ENCODE results near the gene PHC2.

Gene PHC2

DNA sequence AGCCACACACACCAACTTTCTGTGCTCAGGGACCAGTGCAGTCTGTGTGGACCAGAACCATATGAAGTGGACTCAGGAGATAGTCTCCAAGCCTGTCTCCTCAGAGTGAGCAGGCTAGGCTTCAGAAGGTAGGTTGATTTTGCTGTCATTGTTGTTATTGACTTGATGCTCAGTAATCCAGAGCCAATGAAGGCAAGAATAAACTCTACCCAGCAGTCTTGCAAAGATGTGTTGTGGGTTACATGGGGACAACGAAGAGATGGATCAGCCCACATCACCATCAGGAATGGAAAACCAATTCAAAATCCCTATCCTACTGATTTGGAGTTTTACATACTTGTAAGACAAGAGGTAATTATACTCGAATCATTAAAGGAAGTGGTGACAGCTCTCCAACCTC, 37.4 kb downstream of the PHC2 start:
- no peak overlapping the region for H4K8ac ChIP-seq (ENCODE audit: low read depth, low read length)
- H4K5ac ChIP-seq (ENCODE audit: low read length): no peak overlapping the region
- no peaks in the 10 kb centered on the region for H3K36me3 ChIP-seq (ENCODE audit: control insufficient read depth, insufficient read depth, low read length)
- H2BK5ac ChIP-seq (ENCODE audit: low read length): no peak overlapping the region
- H3K23ac ChIP-seq (ENCODE audit: low read length): no peak overlapping the region
- WGBS (ENCODE audit: extremely low coverage, insufficient coverage, low lambda C conversion rate): no CpG with 5 or more reads among the region's 2 CpGs
- no peaks in the 10 kb centered on the region for H3K27me3 ChIP-seq (ENCODE audit: insufficient read depth, low read length, poor library complexity)
- H3K79me1 ChIP-seq (ENCODE audit: low read length): no peaks in the 10 kb centered on the region
- no peak overlapping the region for H3K4me3 ChIP-seq (ENCODE audit: low read length)
- no peak overlapping the region for H3K4ac ChIP-seq (ENCODE audit: low read depth, low read length)
- H3K9ac ChIP-seq (ENCODE audit: low read length): no peak overlapping the region
- H3K27ac ChIP-seq (ENCODE audit: low read depth, low read length): no peak overlapping the region
- H3K56ac ChIP-seq (ENCODE audit: low read length): no peak overlapping the region
- H2BK120ac ChIP-seq (ENCODE audit: low read depth, low read length): no peak overlapping the region
- H3K4me2 ChIP-seq (ENCODE audit: low read length): no peak overlapping the region
- no peaks in the 10 kb centered on the region for H3K79me2 ChIP-seq (ENCODE audit: control insufficient read depth, insufficient read depth, low read length)
- H3K18ac ChIP-seq (ENCODE audit: low read length): no peak overlapping the region
- no peak overlapping the region for H2AK5ac ChIP-seq (ENCODE audit: low read length)
- H2BK15ac ChIP-seq (replicated peaks; ENCODE audit: low read depth): no peak overlapping the region
- DNase-seq: no peak
- peaks cover 9% of the 10 kb centered on the region for H3K4me1 ChIP-seq (ENCODE audit: control insufficient read depth, low read depth, low read length)

DNA sequence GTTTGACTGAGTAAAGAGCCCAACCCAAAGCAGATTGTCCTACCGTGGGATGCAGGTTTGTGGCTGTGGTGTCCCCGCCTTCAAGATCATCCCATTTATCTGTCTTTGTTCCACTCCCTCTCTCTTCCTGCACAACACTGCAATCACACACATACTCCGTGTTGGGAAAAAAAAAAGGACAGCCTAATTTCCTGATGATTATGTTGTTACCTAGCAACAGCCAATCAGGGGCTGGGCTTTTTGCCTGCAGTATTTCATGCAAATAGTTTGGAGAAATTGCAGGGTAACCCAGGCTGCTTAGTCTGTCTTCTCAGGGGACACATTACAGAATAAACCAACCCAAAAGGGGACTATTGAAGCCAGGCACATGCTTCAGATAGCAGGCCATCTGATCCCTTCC, 38.3 kb downstream of the PHC2 start:
- WGBS (ENCODE audit: extremely low coverage, insufficient coverage, low lambda C conversion rate): no CpG with 5 or more reads among the region's 3 CpGs
- Histone ChIP-seq H3K4me3 (ENCODE audit: low read length) (no peak overlapping the region), H3K79me1 (ENCODE audit: low read length) (no peaks in the 10 kb centered on the region), H2BK15ac (replicated peaks; ENCODE audit: low read depth) (no peak overlapping the region), H3K56ac (ENCODE audit: low read length) (no peak overlapping the region), H3K79me2 (ENCODE audit: control insufficient read depth, insufficient read depth, low read length) (no peaks in the 10 kb centered on the region), H3K4me1 (ENCODE audit: control insufficient read depth, low read depth, low read length) (peaks cover 9% of the 10 kb centered on the region), H3K27me3 (ENCODE audit: insufficient read depth, low read length, poor library complexity) (no peaks in the 10 kb centered on the region), H4K5ac (ENCODE audit: low read length) (no peak overlapping the region), H3K23ac (ENCODE audit: low read length) (no peak overlapping the region), H3K4ac (ENCODE audit: low read depth, low read length) (no peak overlapping the region), H2BK5ac (ENCODE audit: low read length) (no peak overlapping the region), H3K4me2 (ENCODE audit: low read length) (no peak overlapping the region), H3K27ac (ENCODE audit: low read depth, low read length) (no peak overlapping the region), H2AK5ac (ENCODE audit: low read length) (no peak overlapping the region), H4K8ac (ENCODE audit: low read depth, low read length) (no peak overlapping the region), H3K9ac (ENCODE audit: low read length) (no peak overlapping the region), H3K36me3 (ENCODE audit: control insufficient read depth, insufficient read depth, low read length) (no peaks in the 10 kb centered on the region), H2BK120ac (ENCODE audit: low read depth, low read length) (no peak overlapping the region), H3K18ac (ENCODE audit: low read length) (no peak overlapping the region)
- peak; percentile 53 for DNase-seq

DNA sequence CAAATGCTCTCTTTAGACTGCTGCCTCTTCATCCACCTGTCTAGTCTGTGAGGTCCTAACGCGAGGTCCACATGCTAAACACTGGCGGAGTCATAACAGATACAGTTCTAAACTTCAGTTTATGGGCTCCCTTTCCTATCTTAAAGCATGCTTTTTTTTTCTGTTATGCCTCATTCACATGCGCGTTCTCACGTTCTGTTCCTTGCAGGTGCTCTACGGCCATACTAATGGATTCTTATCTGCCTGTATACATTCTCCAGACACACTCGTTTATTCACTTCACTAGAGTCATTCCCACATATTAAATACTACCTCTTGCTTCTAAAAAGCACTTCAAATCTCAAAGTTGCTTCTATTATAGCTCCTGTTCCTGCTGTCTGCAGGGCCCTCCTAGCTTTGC, 38.7 kb downstream of the PHC2 start:
- no peaks in the 10 kb centered on the region for H3K79me1 ChIP-seq (ENCODE audit: low read length)
- no peak overlapping the region for H3K4me3 ChIP-seq (ENCODE audit: low read length)

DNA sequence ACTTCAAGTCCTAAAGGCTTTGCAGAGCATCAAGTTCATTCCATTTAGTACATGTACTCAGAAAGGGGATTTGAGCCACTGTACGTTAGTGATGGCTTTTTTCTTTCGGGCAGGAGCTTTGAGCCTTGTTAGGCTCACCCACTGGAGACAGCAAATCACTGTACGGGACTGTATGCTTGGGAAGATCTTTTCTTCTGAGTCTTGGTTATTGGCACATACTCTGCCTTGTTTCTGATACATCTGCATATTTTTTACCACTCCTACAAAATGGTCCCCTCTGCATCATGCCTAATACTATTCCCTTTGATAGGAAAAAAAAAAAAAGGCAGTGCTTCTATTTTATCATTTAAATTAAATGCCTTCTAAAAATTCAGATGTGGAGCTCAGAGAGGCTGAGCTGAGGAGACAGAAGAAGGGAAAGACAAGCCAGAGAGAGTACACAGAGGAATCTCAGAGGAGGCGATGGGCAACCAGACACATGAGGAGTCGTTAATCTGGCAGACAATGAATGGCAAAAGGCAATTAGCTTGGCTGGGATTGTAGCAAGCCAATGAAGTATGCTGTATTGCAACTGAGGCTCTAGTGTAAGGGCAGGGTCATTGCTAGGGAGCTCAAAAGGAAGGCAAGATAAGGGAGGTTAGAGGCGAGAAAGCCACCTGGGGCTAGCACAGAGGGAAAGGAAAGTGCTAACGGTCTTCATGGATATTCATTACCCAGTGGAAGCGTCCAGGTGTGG, 39.4 kb downstream of the PHC2 start:
- Histone ChIP-seq H3K4me1 (ENCODE audit: control insufficient read depth, low read depth, low read length) (peaks cover 9% of the 10 kb centered on the region), H2BK120ac (ENCODE audit: low read depth, low read length) (no peak overlapping the region), H3K4me3 (ENCODE audit: low read length) (no peak overlapping the region)

More for the DNA sequence above, 38.7 kb downstream of the PHC2 start:
- Histone ChIP-seq H3K18ac (ENCODE audit: low read length) (no peak overlapping the region), H3K4ac (ENCODE audit: low read depth, low read length) (no peak overlapping the region), H3K4me2 (ENCODE audit: low read length) (no peak overlapping the region), H3K36me3 (ENCODE audit: control insufficient read depth, insufficient read depth, low read length) (no peaks in the 10 kb centered on the region), H3K56ac (ENCODE audit: low read length) (no peak overlapping the region), H3K4me1 (ENCODE audit: control insufficient read depth, low read depth, low read length) (peaks cover 9% of the 10 kb centered on the region), H2BK120ac (ENCODE audit: low read depth, low read length) (no peak overlapping the region), H3K27ac (ENCODE audit: low read depth, low read length) (no peak overlapping the region), H3K23ac (ENCODE audit: low read length) (no peak overlapping the region), H3K79me2 (ENCODE audit: control insufficient read depth, insufficient read depth, low read length) (no peaks in the 10 kb centered on the region), H4K8ac (ENCODE audit: low read depth, low read length) (no peak overlapping the region), H3K9ac (ENCODE audit: low read length) (no peak overlapping the region), H2BK15ac (replicated peaks; ENCODE audit: low read depth) (no peak overlapping the region), H4K5ac (ENCODE audit: low read length) (no peak overlapping the region), H2AK5ac (ENCODE audit: low read length) (no peak overlapping the region), H2BK5ac (ENCODE audit: low read length) (no peak overlapping the region), H3K27me3 (ENCODE audit: insufficient read depth, low read length, poor library complexity) (no peaks in the 10 kb centered on the region)
- no peak for DNase-seq
- no CpG with 5 or more reads among the region's 8 CpGs for WGBS (ENCODE audit: extremely low coverage, insufficient coverage, low lambda C conversion rate)

DNA sequence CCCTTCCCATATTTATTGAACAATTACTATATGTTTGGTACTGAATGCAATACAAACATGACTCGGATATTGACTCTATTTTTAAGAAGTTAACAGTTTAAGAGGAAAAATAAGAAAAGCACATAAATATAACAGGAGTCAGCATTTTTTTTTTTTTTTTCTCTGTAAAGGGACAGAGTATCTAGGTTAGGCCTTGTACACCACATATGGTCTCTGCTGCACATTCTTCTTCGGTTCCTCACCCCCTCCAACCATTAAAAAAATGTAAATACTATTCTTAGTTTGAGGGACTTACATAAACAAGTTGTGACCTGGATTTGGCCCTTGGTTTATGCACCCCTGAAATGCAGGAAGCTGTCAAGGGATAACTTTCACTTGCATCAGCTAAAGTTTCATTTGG, 40.4 kb downstream of the PHC2 start:
- H2BK5ac ChIP-seq (ENCODE audit: low read length): no peak overlapping the region
- H3K79me1 ChIP-seq (ENCODE audit: low read length): no peaks in the 10 kb centered on the region
- no peak for DNase-seq
- no peak overlapping the region for H4K8ac ChIP-seq (ENCODE audit: low read depth, low read length)
- H3K56ac ChIP-seq (ENCODE audit: low read length): no peak overlapping the region
- no peak overlapping the region for H3K9ac ChIP-seq (ENCODE audit: low read length)
- H2AK5ac ChIP-seq (ENCODE audit: low read length): no peak overlapping the region
- H4K5ac ChIP-seq (ENCODE audit: low read length): no peak overlapping the region
- H3K27me3 ChIP-seq (ENCODE audit: insufficient read depth, low read length, poor library complexity): no peaks in the 10 kb centered on the region
- H3K36me3 ChIP-seq (ENCODE audit: control insufficient read depth, insufficient read depth, low read length): no peaks in the 10 kb centered on the region
- no peak overlapping the region for H3K27ac ChIP-seq (ENCODE audit: low read depth, low read length)
- no peak overlapping the region for H2BK120ac ChIP-seq (ENCODE audit: low read depth, low read length)
- WGBS (ENCODE audit: extremely low coverage, insufficient coverage, low lambda C conversion rate): no CpG with 5 or more reads among the region's 2 CpGs
- no peak overlapping the region for H2BK15ac ChIP-seq (replicated peaks; ENCODE audit: low read depth)
- peaks cover 9% of the 10 kb centered on the region for H3K4me1 ChIP-seq (ENCODE audit: control insufficient read depth, low read depth, low read length)
- no peaks in the 10 kb centered on the region for H3K79me2 ChIP-seq (ENCODE audit: control insufficient read depth, insufficient read depth, low read length)
- no peak overlapping the region for H3K18ac ChIP-seq (ENCODE audit: low read length)
- no peak overlapping the region for H3K4ac ChIP-seq (ENCODE audit: low read depth, low read length)
- no peak overlapping the region for H3K4me2 ChIP-seq (ENCODE audit: low read length)
- H3K23ac ChIP-seq (ENCODE audit: low read length): no peak overlapping the region
- no peak overlapping the region for H3K4me3 ChIP-seq (ENCODE audit: low read length)

More for the DNA sequence above, 39.4 kb downstream of the PHC2 start:
- no peak overlapping the region for H4K8ac ChIP-seq (ENCODE audit: low read depth, low read length)
- H3K79me2 ChIP-seq (ENCODE audit: control insufficient read depth, insufficient read depth, low read length): no peaks in the 10 kb centered on the region
- no peak overlapping the region for H2BK5ac ChIP-seq (ENCODE audit: low read length)
- H3K4me2 ChIP-seq (ENCODE audit: low read length): no peak overlapping the region
- no peaks in the 10 kb centered on the region for H3K27me3 ChIP-seq (ENCODE audit: insufficient read depth, low read length, poor library complexity)
- H3K27ac ChIP-seq (ENCODE audit: low read depth, low read length): no peak overlapping the region
- no peaks in the 10 kb centered on the region for H3K36me3 ChIP-seq (ENCODE audit: control insufficient read depth, insufficient read depth, low read length)
- no peak overlapping the region for H3K4ac ChIP-seq (ENCODE audit: low read depth, low read length)
- H3K79me1 ChIP-seq (ENCODE audit: low read length): no peaks in the 10 kb centered on the region
- DNase-seq: peak; percentile 84
- no peak overlapping the region for H2BK15ac ChIP-seq (replicated peaks; ENCODE audit: low read depth)
- no peak overlapping the region for H3K9ac ChIP-seq (ENCODE audit: low read length)
- no peak overlapping the region for H2AK5ac ChIP-seq (ENCODE audit: low read length)
- no peak overlapping the region for H3K56ac ChIP-seq (ENCODE audit: low read length)
- no CpG with 5 or more reads among the region's 8 CpGs for WGBS (ENCODE audit: extremely low coverage, insufficient coverage, low lambda C conversion rate)
- H4K5ac ChIP-seq (ENCODE audit: low read length): no peak overlapping the region
- no peak overlapping the region for H3K18ac ChIP-seq (ENCODE audit: low read length)
- no peak overlapping the region for H3K23ac ChIP-seq (ENCODE audit: low read length)
